H1 (cell line): ENCODE results near the gene ATP9B. TPM values are rescaled to one million over a fixed set of nuclear protein-coding genes. Genes with fewer than 3 reads are reported as not detected.

Experiments
- CTCF ChIA-PET: fragments of 300-600 bp; sonication (Branson Sonifier 250); formaldehyde crosslinking; loops from one replicate; lab custom pipeline; 2021; ENCODE audit not compliant: partially characterized antibody; lab: Charles Lee
- POLR2A ChIA-PET: fragments of 300-600 bp; sonication (Branson Sonifier 250); formaldehyde crosslinking; loops from one replicate; lab custom pipeline; 2021; ENCODE audit warnings: inconsistent platforms; ENCODE audit not compliant: partially characterized antibody; lab: Charles Lee
- DNase-seq, 2 experiments: peaks; one replicate each; pipeline versions ENCODE4 v3.0.0 to v3.0.0-alpha.2; 2010 to 2022; ENCODE audit warnings: low spot score in 2 of 2, low read depth in 1 of 2, mixed read lengths in 1 of 2
- FAIRE-seq: peaks from 2 replicates; lab custom pipeline; 2011; peaks lifted over from hg19 to GRCh38; lab: Jason Lieb, UNC
- H2AFZ ChIP-seq: 2 replicates; pipeline ENCODE4 v1.8.1; 2012; ENCODE audit warnings: low read length, inconsistent platforms
- H2AK5ac ChIP-seq: 2 replicates; pipeline ENCODE4 v1.6.1; 2013; ENCODE audit warnings: low read depth, low read length
- H2BK120ac ChIP-seq: replicated peaks from 2 replicates; pipeline ENCODE3; 2013; ENCODE audit warnings: low read depth, low read length, inconsistent platforms
- H2BK12ac ChIP-seq: 2 replicates; pipeline ENCODE4 v1.6.1; 2013; ENCODE audit warnings: low read depth, low read length
- H2BK15ac ChIP-seq: 2 replicates; pipeline ENCODE4 v1.6.1; 2013; ENCODE audit warnings: low read length
- H2BK20ac ChIP-seq: 2 replicates; pipeline ENCODE4 v1.6.1; 2013; ENCODE audit warnings: low read length
- H2BK5ac ChIP-seq: 2 replicates; pipeline ENCODE4 v1.6.1; 2013; ENCODE audit warnings: low read depth, low read length
- H3K14ac ChIP-seq: 2 replicates; pipeline ENCODE4 v1.6.1; 2013; ENCODE audit warnings: inconsistent platforms; ENCODE audit not compliant: insufficient read length
- H3K18ac ChIP-seq: 2 replicates; pipeline ENCODE4 v1.6.1; 2013; ENCODE audit warnings: low read length; ENCODE audit errors: extremely low read depth
- H3K23ac ChIP-seq: 2 replicates; pipeline ENCODE4 v1.6.1; 2013; ENCODE audit warnings: inconsistent platforms; ENCODE audit not compliant: insufficient read length
- H3K23me2 ChIP-seq: 2 replicates; pipeline ENCODE4 v1.6.1; 2013; ENCODE audit warnings: low read depth, low read length
- H3K27ac ChIP-seq: 2 replicates; pipeline ENCODE4 v1.6.1; 2011; ENCODE audit warnings: low read depth, low read length, inconsistent platforms
- H3K27me3 ChIP-seq, 4 experiments: replicated peaks in 1 of 4; 1 replicate in 1 of 4; 2 replicates in 3 of 4; pipeline versions ENCODE4 v1.6.1 to v1.8.1; 2011 to 2013; ENCODE audit warnings: low read length in 3 of 4, mild to moderate bottlenecking in 3 of 4, inconsistent platforms in 2 of 4, mixed read lengths in 2 of 4, moderate library complexity in 1 of 4; ENCODE audit not compliant: control insufficient read depth in 3 of 4, insufficient read depth in 3 of 4; ENCODE audit errors: extremely low read depth in 1 of 4
- H3K36me3 ChIP-seq, 4 experiments: 2 replicates each; pipeline versions ENCODE4 v1.6.1 to v1.8.1; 2011 to 2013; ENCODE audit warnings: mild to moderate bottlenecking in 4 of 4, low read length in 3 of 4, moderate library complexity in 2 of 4, control low read depth in 1 of 4, inconsistent platforms in 1 of 4; ENCODE audit not compliant: insufficient read depth in 4 of 4, control insufficient read depth in 2 of 4
- H3K4ac ChIP-seq: replicated peaks from 2 replicates; pipeline ENCODE3; 2013; ENCODE audit warnings: low read length, low read depth, mixed read lengths, inconsistent platforms; ENCODE audit not compliant: insufficient read length
- H3K4me1 ChIP-seq, 4 experiments: replicated peaks in 1 of 4; 1 replicate in 1 of 4; 2 replicates in 3 of 4; pipeline versions ENCODE4 v1.6.1 to v1.8.1; 2011 to 2013; ENCODE audit warnings: low read length in 3 of 4, inconsistent platforms in 2 of 4, mixed read lengths in 1 of 4; ENCODE audit not compliant: insufficient read depth in 4 of 4, control insufficient read depth in 3 of 4
- H3K4me2 ChIP-seq, 2 experiments: 2 replicates each; pipeline versions ENCODE4 v1.6.1 to v1.8.1; 2011 to 2013; ENCODE audit warnings: low read depth in 2 of 2, low read length in 2 of 2, control low read depth in 1 of 2, inconsistent platforms in 1 of 2, mild to moderate bottlenecking in 1 of 2; ENCODE audit not compliant: insufficient read depth in 1 of 2
- H3K4me3 ChIP-seq, 4 experiments: fragments of 200-600, 300-600 bp in 1 of 4; sonication (generic), shearing (Covaris generic), sonication (Bioruptor Twin) in 1 of 4; 2 replicates each; pipeline versions ENCODE4 v1.5.1 to v1.8.1; 2011 to 2016; ENCODE audit warnings: low read length in 4 of 4, low read depth in 3 of 4, control low read depth in 2 of 4, inconsistent platforms in 2 of 4, mild to moderate bottlenecking in 2 of 4, mixed read lengths in 1 of 4, moderate library complexity in 1 of 4; ENCODE audit not compliant: insufficient read depth in 2 of 4; ENCODE audit errors: extremely low read depth in 1 of 4
- H3K56ac ChIP-seq: replicated peaks from 2 replicates; pipeline ENCODE3; 2013; ENCODE audit warnings: low read depth, mild to moderate bottlenecking, mixed read lengths, low read length, inconsistent platforms; ENCODE audit not compliant: insufficient read length
- H3K79me1 ChIP-seq: 2 replicates; pipeline ENCODE4 v1.6.1; 2013; ENCODE audit warnings: low read depth, low read length, control low read depth
- H3K79me2 ChIP-seq, 2 experiments: 2 replicates each; pipeline versions ENCODE4 v1.6.1 to v1.8.1; 2012 to 2013; ENCODE audit warnings: low read length in 2 of 2, mild to moderate bottlenecking in 2 of 2, inconsistent platforms in 1 of 2; ENCODE audit not compliant: insufficient read depth in 2 of 2, control insufficient read depth in 1 of 2
- H3K9ac ChIP-seq, 4 experiments: replicated peaks in 1 of 4; 1 replicate in 1 of 4; 2 replicates in 3 of 4; pipeline versions ENCODE4 v1.6.1 to v1.8.1; 2011 to 2013; ENCODE audit warnings: low read depth in 3 of 4, low read length in 3 of 4, control low read depth in 2 of 4, mild to moderate bottlenecking in 2 of 4, moderate library complexity in 2 of 4, inconsistent platforms in 1 of 4; ENCODE audit errors: extremely low read depth in 1 of 4
- H3K9me3 ChIP-seq, 2 experiments: 2 replicates each; pipeline versions ENCODE4 v1.6.1 to v1.8.1; 2012 to 2013; ENCODE audit warnings: mild to moderate bottlenecking in 2 of 2, moderate library complexity in 2 of 2, control low read depth in 1 of 2, inconsistent platforms in 1 of 2, low read depth in 1 of 2, low read length in 1 of 2, mixed read lengths in 1 of 2; ENCODE audit not compliant: insufficient read depth in 2 of 2
- H4K20me1 ChIP-seq, 2 experiments: replicated peaks in 1 of 2; 2 replicates each; pipeline versions ENCODE3 to v1.8.1; 2011 to 2013; ENCODE audit warnings: inconsistent platforms in 2 of 2, low read length in 2 of 2, mild to moderate bottlenecking in 1 of 2; ENCODE audit not compliant: insufficient read depth in 2 of 2, control insufficient read depth in 1 of 2
- H4K5ac ChIP-seq: 2 replicates; pipeline ENCODE4 v1.6.1; 2013; ENCODE audit warnings: low read length, low read depth, mixed read lengths, inconsistent platforms; ENCODE audit not compliant: insufficient read length
- H4K8ac ChIP-seq: 2 replicates; pipeline ENCODE4 v1.8.0; 2013; ENCODE audit warnings: mild to moderate bottlenecking, moderate library complexity, low read length, inconsistent platforms; ENCODE audit not compliant: insufficient read depth; ENCODE audit errors: extremely low read depth
- H4K91ac ChIP-seq: replicated peaks from 2 replicates; pipeline ENCODE3; 2013; ENCODE audit warnings: low read length, mixed read lengths, inconsistent platforms; ENCODE audit not compliant: insufficient read length
- CBX8 ChIP-seq: fragments of 300-800, 300-1000 bp; sonication (generic); IDR thresholded peaks from 2 replicates; pipeline ENCODE4 v1.7.1; 2016; ENCODE audit warnings: low read depth, low read length, borderline replicate concordance
- CHD2 ChIP-seq: IDR thresholded peaks from 2 replicates; pipeline ENCODE4 v1.6.1; 2012; ENCODE audit warnings: low read length, improper control_type of control experiment
- EGR1 ChIP-seq: IDR thresholded peaks from 2 replicates; pipeline ENCODE4 v1.6.1; 2011; ENCODE audit warnings: low read depth, low read length, borderline replicate concordance
- GTF2F1 ChIP-seq: IDR thresholded peaks from 2 replicates; pipeline ENCODE4 v1.6.1; 2012; ENCODE audit warnings: low read depth, low read length, improper control_type of control experiment, borderline replicate concordance
- HDAC6 ChIP-seq: IDR thresholded peaks from one replicate; pipeline ENCODE4 v1.7.1; 2012; ENCODE audit warnings: low read depth, mild to moderate bottlenecking, inconsistent platforms, low read length, moderate library complexity
- JUN ChIP-seq: IDR thresholded peaks from 2 replicates; pipeline ENCODE4 v1.6.1; 2011; ENCODE audit warnings: low read depth, mild to moderate bottlenecking, improper control_type of control experiment, low read length
- JUND ChIP-seq: IDR thresholded peaks from 2 replicates; pipeline ENCODE4 v1.6.1; 2011; ENCODE audit warnings: mild to moderate bottlenecking, improper control_type of control experiment, low read length
- KDM4A ChIP-seq: IDR thresholded peaks from one replicate; pipeline ENCODE4 v1.7.1; 2012; ENCODE audit warnings: low read depth, mild to moderate bottlenecking, moderate library complexity, low read length, inconsistent platforms; ENCODE audit not compliant: severe bottlenecking
- POU5F1 ChIP-seq: IDR thresholded peaks from 2 replicates; pipeline ENCODE4 v1.6.1; 2011; ENCODE audit warnings: low read depth, mild to moderate bottlenecking, low read length, moderate library complexity
- SAP30 ChIP-seq: fragments of 300-600 bp; sonication (generic); IDR thresholded peaks from 2 replicates; pipeline ENCODE4 v1.7.1; 2012; ENCODE audit warnings: low read length, moderate library complexity, mild to moderate bottlenecking, inconsistent platforms; ENCODE audit not compliant: insufficient read depth, insufficient replicate concordance
- SP4 ChIP-seq: IDR thresholded peaks from 2 replicates; pipeline ENCODE4 v1.6.1; 2012; ENCODE audit warnings: low read length, inconsistent platforms
- YY1 ChIP-seq: IDR thresholded peaks from 2 replicates; pipeline ENCODE4 v1.6.1; 2011; ENCODE audit warnings: low read depth, mild to moderate bottlenecking, low read length
- WGBS, 2 experiments: shearing (Covaris generic) in 1 of 2; methylation state at CpG; one replicate each; pipeline versions ENCODE4 v1.1.6 to v1.1.7; 2013 to 2015; ENCODE audit warnings: low lambda C conversion rate in 2 of 2, mixed read lengths in 2 of 2, inconsistent platforms in 1 of 2, low coverage in 1 of 2, missing lambda C conversion rate in 1 of 2; ENCODE audit not compliant: insufficient replicate concordance in 2 of 2, insufficient coverage in 1 of 2, insufficient read length in 1 of 2; ENCODE audit errors: extremely low coverage in 1 of 2, missing lambda C conversion rate in 1 of 2; 5-methylcytosine and 5-hydroxymethylcytosine counted together
- polyA plus RNA-seq, 7 experiments: library from polyadenylated mRNA; depleted of rRNA in 3 of 7; stranded (reverse) in 5 of 7; unstranded in 2 of 7; fragments of >200 nt in 5 of 7; fragments of 200-250 nt in 2 of 7; gene quantifications; 1 replicate in 5 of 7; 2 replicates in 1 of 7; 4 replicates in 1 of 7; pipeline versions ENCODE4 v1.2.1 to v1.2.3, GENCODE V29; 2011 to 2013; ENCODE audit warnings: missing spikeins in 2 of 7, mixed read lengths in 2 of 7
- total RNA-seq: library from RNA; stranded (reverse); fragmentation: NEBNext Ultra II Directional; extraction: Animal tissue kit (Norgen Biotek cat#: 25700); gene quantifications from 2 replicates; pipeline ENCODE4 v1.2.1, GENCODE V29; 2021
- TF ChIP-seq, protein P1 (sequence below): IDR thresholded peaks from 2 replicates; pipeline ENCODE4 v1.6.1; 2012; ENCODE audit warnings: inconsistent platforms
- TF ChIP-seq, protein P2 (sequence below): IDR thresholded peaks from 2 replicates; pipeline ENCODE4 v1.6.1; 2011; ENCODE audit warnings: low read depth, mild to moderate bottlenecking, low read length; ENCODE audit not compliant: insufficient read depth

ATP9B gene
- total and polyA plus RNA-seq, 2 of the 8 experiments (the other 6 are each of a cell fraction or from before 2014, with no cell fraction given) = 15.1 to 21.7 TPM

DNA sequence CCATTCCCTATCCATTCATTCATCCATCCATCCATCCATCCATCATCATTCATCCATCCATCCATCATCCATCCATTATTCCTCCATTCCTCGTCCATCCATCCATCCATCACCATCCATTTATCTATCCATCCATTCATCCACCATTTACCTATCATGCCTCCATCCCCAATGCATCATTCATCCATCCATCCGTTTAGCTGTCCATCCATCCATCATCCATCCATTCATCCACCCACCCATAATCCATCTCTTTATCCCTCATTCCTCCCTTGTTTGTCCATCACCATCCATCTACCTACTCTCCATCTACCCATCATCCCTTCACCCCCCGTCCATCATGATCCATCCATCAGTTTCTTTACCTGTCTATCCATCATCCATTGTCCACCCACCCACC, 340.1 kb downstream of the ATP9B start:
- no peak overlapping the region for H2BK15ac ChIP-seq
- H2BK5ac ChIP-seq = no peak overlapping the region
- no peak overlapping the region for H3K9ac ChIP-seq
- no peak overlapping the region for H2BK12ac ChIP-seq
- no peak overlapping the region for H3K4me3 ChIP-seq
- FAIRE-seq = no peak
- no peak for DNase-seq
- peaks cover 0 to 5% of the 10 kb centered on the region in 2 experiments for H4K20me1 ChIP-seq
- ChIA-PET POLR2A (no interaction called here), CTCF (no interaction called here)
- H3K23ac ChIP-seq = no peak overlapping the region
- no peak overlapping the region for H3K14ac ChIP-seq
- no peak overlapping the region for H3K4me2 ChIP-seq
- 0 out of 2 replicates have a peak, but pooled peaks cover 2% of the 10 kb centered on the region for H3K79me1 ChIP-seq
- peaks cover 0 to 2% (median 0%) of the 10 kb centered on the region in 4 experiments; a peak in 3 of 7 replicates for H3K27me3 ChIP-seq
- no peak overlapping the region for H4K91ac ChIP-seq
- peaks cover 10% of the 10 kb centered on the region; the same call in 1 of the 2 replicates for H3K23me2 ChIP-seq
- no peaks in the 10 kb centered on the region for H3K79me2 ChIP-seq
- no peak overlapping the region for H3K4ac ChIP-seq
- no peak overlapping the region for H4K5ac ChIP-seq
- no peak overlapping the region for H3K56ac ChIP-seq
- H4K8ac ChIP-seq = no peak overlapping the region
- H3K27ac ChIP-seq = no peak overlapping the region
- no peak overlapping the region for H2BK120ac ChIP-seq
- H3K9me3 ChIP-seq = no peaks in the 10 kb centered on the region; a peak in 1 of 4 replicates
- H2AK5ac ChIP-seq = no peak overlapping the region
- peaks cover 0 to 5% (median 0%) of the 10 kb centered on the region in 4 experiments; a peak in 1 of 8 replicates for H3K36me3 ChIP-seq
- H2AFZ ChIP-seq = no peak overlapping the region
- 87 to 100% methylated on average over 2 to 3 of the region's 3 CpGs for WGBS, 2 experiments
- peaks cover 0 to 4% (median 0%) of the 10 kb centered on the region in 4 experiments; a peak in 2 of 7 replicates for H3K4me1 ChIP-seq
- H3K18ac ChIP-seq = no peak overlapping the region
- no peak overlapping the region for H2BK20ac ChIP-seq
- TF ChIP-seq HDAC6 (no peak), SAP30 (no peak), CHD2 (no peak), EGR1 (no peak), CBX8 (no peak), SP4 (no peak), KDM4A (no peak), POU5F1 (no peak), JUN (no peak), JUND (no peak), GTF2F1 (no peak), YY1 (no peak)
- TF ChIP-seq, protein P1, sequence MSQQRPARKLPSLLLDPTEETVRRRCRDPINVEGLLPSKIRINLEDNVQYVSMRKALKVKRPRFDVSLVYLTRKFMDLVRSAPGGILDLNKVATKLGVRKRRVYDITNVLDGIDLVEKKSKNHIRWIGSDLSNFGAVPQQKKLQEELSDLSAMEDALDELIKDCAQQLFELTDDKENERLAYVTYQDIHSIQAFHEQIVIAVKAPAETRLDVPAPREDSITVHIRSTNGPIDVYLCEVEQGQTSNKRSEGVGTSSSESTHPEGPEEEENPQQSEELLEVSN = no peak
- TF ChIP-seq, protein P2, sequence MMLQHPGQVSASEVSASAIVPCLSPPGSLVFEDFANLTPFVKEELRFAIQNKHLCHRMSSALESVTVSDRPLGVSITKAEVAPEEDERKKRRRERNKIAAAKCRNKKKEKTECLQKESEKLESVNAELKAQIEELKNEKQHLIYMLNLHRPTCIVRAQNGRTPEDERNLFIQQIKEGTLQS = no peak
